Loucy (cell line): ENCODE data around the gene COLGALT1.
"Not testable (repeated sequence)": the region's sequence is repeated elsewhere in the genome, so short reads cannot be mapped to it uniquely, and the experiment has no call there.

Experiments used
- H2AFZ ChIP-seq: fragments of 200-600 bp; sonication (generic); 2 replicates; pipeline ENCODE4 v1.6.0; 2016; ENCODE audit warnings: antibody characterized with exemption, mild to moderate bottlenecking, low read length, moderate library complexity
- H3F3A ChIP-seq: fragments of 200-600 bp; 2 replicates; pipeline ENCODE4 v1.6.0; 2016; ENCODE audit warnings: antibody characterized with exemption, low read depth, mild to moderate bottlenecking
- H3K27me3 ChIP-seq: fragments of 200-600 bp; sonication (generic); 2 replicates; pipeline ENCODE4 v1.6.1; 2014; ENCODE audit warnings: low read length, mild to moderate bottlenecking; ENCODE audit not compliant: insufficient read depth, poor library complexity, severe bottlenecking
- H3K36me3 ChIP-seq: fragments of 200-600 bp; sonication (generic); 2 replicates; pipeline ENCODE4 v1.6.1; 2016; ENCODE audit warnings: low read length; ENCODE audit not compliant: insufficient read depth
- H3K4me1 ChIP-seq: fragments of 200-600 bp; sonication (generic); 2 replicates; pipeline ENCODE4 v1.5.1; 2014; ENCODE audit warnings: low read length, mild to moderate bottlenecking; ENCODE audit not compliant: insufficient read depth, poor library complexity, severe bottlenecking
- H3K4me2 ChIP-seq: fragments of 200-600 bp; sonication (generic); 2 replicates; pipeline ENCODE4 v1.6.0; 2014; ENCODE audit warnings: antibody characterized with exemption, low read length, low read depth, mild to moderate bottlenecking; ENCODE audit not compliant: poor library complexity, severe bottlenecking
- H3K4me3 ChIP-seq: fragments of 200-600 bp; sonication (generic); 2 replicates; pipeline ENCODE4 v1.5.1; 2014; ENCODE audit warnings: low read length, mild to moderate bottlenecking, mixed read lengths; ENCODE audit not compliant: poor library complexity, severe bottlenecking
- H3K79me2 ChIP-seq: fragments of 200-600 bp; sonication (generic); 2 replicates; pipeline ENCODE4 v1.6.1; 2014; ENCODE audit warnings: low read length; ENCODE audit not compliant: insufficient read depth
- H3K9ac ChIP-seq: fragments of 200-600 bp; sonication (generic); 2 replicates; pipeline ENCODE4 v1.6.0; 2014; ENCODE audit warnings: mild to moderate bottlenecking, low read depth, low read length, moderate library complexity; ENCODE audit not compliant: poor library complexity, severe bottlenecking
- H3K9me2 ChIP-seq: fragments of 200-600 bp; sonication (generic); replicated peaks from 2 replicates; pipeline ENCODE4 v1.6.1; 2016; ENCODE audit warnings: low read depth, low read length, mixed read lengths
- H3K9me3 ChIP-seq: fragments of 200-600 bp; sonication (generic); 2 replicates; pipeline ENCODE4 v1.6.1; 2014; ENCODE audit warnings: mild to moderate bottlenecking, antibody characterized with exemption, low read length, low read depth; ENCODE audit not compliant: insufficient read depth
- H4K20me1 ChIP-seq: fragments of 200-600 bp; sonication (generic); 2 replicates; pipeline ENCODE4 v1.6.0; 2014; ENCODE audit warnings: antibody characterized with exemption, low read length, mild to moderate bottlenecking; ENCODE audit not compliant: insufficient read depth, poor library complexity, severe bottlenecking
- CTCF ChIP-seq: fragments of 200-600 bp; sonication (generic); conservative IDR thresholded peaks from 2 replicates; pipeline ENCODE4 v1.5.1; 2014; ENCODE audit warnings: mild to moderate bottlenecking, antibody characterized with exemption, low read length
- EZH2phosphoT487 ChIP-seq: fragments of 200-600 bp; IDR thresholded peaks from 2 replicates; pipeline ENCODE4 v1.6.1; 2018; ENCODE audit warnings: antibody characterized with exemption, mild to moderate bottlenecking, moderate library complexity, borderline replicate concordance

Gene COLGALT1

DNA sequence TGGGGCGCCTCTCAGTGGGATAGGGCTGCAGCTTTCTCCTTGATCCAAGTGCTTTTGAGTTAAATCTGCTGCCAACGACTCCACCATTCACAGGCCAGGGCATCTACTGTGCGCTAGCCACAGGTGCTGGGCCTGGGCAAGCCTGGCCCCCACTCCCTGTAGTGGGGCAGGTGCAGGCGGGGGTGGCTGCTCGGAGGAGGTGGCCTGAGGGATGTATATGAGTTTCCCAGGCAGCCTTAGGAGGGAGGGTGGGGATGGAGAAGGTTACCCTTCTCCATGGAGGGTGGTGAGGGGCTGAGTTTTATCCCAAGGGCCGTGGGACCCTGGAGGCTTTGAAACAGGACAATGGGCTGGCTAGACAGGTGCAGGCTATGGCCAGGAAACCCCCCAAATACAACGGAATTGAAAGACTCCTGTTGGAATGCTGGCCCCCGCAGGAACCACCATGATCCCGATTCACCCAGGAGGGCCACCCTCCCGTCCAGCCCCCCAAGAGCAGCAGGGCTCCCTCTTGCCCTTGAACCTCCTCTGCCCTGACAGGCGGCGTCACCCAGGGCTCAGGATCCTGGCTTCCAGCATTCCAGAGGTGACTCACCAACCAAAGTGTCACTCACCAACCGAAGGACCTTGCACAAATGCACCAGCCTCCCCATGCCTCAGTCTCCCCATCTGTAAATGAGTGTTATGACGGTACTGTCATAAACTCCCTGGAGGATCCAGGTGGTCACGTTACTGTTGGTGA lies 39.9 kb upstream of the COLGALT1 start:
- Histone ChIP-seq H3K9me3 (peaks cover 4% of the 10 kb centered on the region; the same call in 1 of the 2 replicates), H3K9me2 (no peaks in the 10 kb centered on the region), H3F3A (no peaks in the 10 kb centered on the region), H3K36me3 (no peaks in the 10 kb centered on the region; the same call in 1 of the 2 replicates), H4K20me1 (peaks cover 3% of the 10 kb centered on the region), H3K4me2 (no peak overlapping the region), H2AFZ (no peak overlapping the region), H3K79me2 (peaks cover 17% of the 10 kb centered on the region), H3K4me1 (peaks cover 13% of the 10 kb centered on the region), H3K27me3 (no peaks in the 10 kb centered on the region), H3K4me3 (no peak overlapping the region), H3K9ac (no peak overlapping the region)
- TF ChIP-seq EZH2phosphoT487 (no peak), CTCF (no peak)

DNA sequence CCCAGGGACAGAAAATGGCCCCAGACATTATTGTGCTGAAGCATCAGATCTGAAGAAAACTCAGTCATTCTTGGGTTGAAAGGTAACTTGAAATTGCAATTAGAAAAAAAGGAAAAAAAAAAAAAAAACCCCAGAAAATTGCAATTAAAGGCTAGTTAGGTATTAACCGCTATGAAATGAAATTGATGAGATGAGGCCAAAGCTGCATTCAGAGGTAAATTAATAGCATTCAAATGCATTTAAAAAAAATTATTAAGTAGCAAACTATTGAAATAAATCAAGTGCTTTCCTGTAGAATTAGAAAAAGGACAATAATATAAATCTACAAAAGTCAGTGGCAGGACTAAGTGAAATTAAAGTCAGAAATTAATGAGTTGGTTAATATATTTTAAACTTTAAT lies 37.6 kb upstream of the COLGALT1 start:
- Histone ChIP-seq H3K36me3 (no peaks in the 10 kb centered on the region; the same call in 1 of the 2 replicates), H3F3A (peaks cover 8% of the 10 kb centered on the region), H3K4me3 (no peak overlapping the region), H3K79me2 (peaks cover 5% of the 10 kb centered on the region), H2AFZ (no peak overlapping the region), H3K27me3 (no peaks in the 10 kb centered on the region), H3K9ac (no peak overlapping the region), H4K20me1 (no peaks in the 10 kb centered on the region), H3K9me3 (peaks cover 4% of the 10 kb centered on the region; the same call in 1 of the 2 replicates), H3K9me2 (no peaks in the 10 kb centered on the region), H3K4me1 (peaks cover 20% of the 10 kb centered on the region), H3K4me2 (no peak overlapping the region)
- TF ChIP-seq CTCF (no peak), EZH2phosphoT487 (no peak)

DNA sequence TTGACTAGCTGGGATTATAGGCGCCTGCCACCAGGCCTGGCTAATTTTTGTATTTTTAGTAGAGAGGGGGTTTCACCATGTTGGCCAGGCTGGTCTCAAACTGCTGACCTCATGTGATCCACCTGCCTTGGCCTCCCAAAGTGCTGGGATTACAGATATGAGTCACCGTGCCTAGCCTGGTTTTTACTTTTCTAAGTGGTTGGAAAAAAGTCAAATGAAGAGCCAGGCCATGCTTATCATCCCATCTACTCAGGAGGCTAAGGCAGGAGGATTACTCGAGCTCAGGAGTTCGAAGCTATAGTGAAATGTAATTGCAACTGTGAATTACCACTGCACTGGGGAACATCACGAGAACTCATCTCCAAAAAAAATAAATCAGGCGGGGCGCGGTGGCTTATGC lies 36.8 kb upstream of the COLGALT1 start:
- H3K9me2 ChIP-seq, H2AFZ ChIP-seq, H3K9me3 ChIP-seq, H3K4me3 ChIP-seq, H3K4me2 ChIP-seq, H3K36me3 ChIP-seq, H3K79me2 ChIP-seq, H4K20me1 ChIP-seq, H3K9ac ChIP-seq, H3K27me3 ChIP-seq: not testable (repeated sequence)
- peaks cover 13% of the 10 kb centered on the region for H3F3A ChIP-seq
- peaks cover 22% of the 10 kb centered on the region for H3K4me1 ChIP-seq

DNA sequence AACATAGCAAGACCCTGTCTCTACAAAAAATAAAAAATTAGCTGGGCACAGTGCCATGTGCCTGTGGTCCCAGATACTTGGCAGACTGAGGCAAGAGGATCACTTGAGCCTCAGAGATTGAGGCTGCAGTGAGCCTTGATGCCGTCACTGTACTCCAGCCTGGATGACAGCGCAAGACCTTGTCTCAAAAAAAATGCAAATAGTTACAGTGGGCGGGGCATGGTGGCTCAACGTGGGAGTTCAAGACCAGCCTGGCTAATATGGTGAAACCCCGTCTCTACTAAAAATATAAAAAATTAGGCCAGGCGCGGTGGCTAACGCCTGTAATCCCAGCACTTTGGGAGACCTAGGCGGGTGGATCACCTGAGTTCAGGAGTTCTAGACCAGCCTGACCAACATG lies 35.5 kb upstream of the COLGALT1 start:
- H3K9ac ChIP-seq: no peak overlapping the region
- no peak overlapping the region for H3K4me2 ChIP-seq
- H2AFZ ChIP-seq: no peak overlapping the region

More for the DNA sequence above, 35.5 kb upstream of the COLGALT1 start:
- H3K9me2 ChIP-seq: no peaks in the 10 kb centered on the region
- H3K36me3 ChIP-seq: no peaks in the 10 kb centered on the region; the same call in 1 of the 2 replicates
- H4K20me1 ChIP-seq: no peaks in the 10 kb centered on the region
- peaks cover 18% of the 10 kb centered on the region for H3F3A ChIP-seq
- peaks cover 4% of the 10 kb centered on the region; the same call in 1 of the 2 replicates for H3K9me3 ChIP-seq
- H3K27me3 ChIP-seq: no peaks in the 10 kb centered on the region
- peaks cover 30% of the 10 kb centered on the region for H3K4me1 ChIP-seq
- H3K4me3 ChIP-seq: no peak overlapping the region
- H3K79me2 ChIP-seq: 0 out of 2 replicates have a peak, but pooled peaks cover 3% of the 10 kb centered on the region
- TF ChIP-seq CTCF: no peak
- TF ChIP-seq EZH2phosphoT487: no peak
